ENCODE results near the gene COL13A1.

Gene COL13A1

DNA sequence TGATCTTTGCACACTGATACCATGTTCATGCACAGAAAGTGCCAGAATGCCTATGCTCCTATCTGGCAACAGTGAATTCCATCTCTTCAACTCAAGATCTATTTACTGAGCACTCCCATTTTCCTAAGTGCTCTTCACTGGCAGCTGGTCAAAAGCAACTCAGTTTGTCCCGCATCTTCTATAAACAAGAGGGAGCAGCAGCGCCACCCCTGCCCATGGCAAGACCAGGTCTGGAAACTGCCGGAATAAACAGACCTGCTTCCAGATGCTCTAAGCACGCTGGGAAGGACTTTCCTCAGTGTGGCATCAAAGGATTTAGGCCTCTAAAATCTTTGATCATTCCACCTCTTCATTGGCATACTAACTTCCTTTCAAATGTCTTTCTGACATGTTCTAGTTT lies 146.6 kb downstream of the COL13A1 start:
- H3K4me3 ChIP-seq (ENCODE audit: low read length in 2 of 2), result no peak overlapping the region

DNA sequence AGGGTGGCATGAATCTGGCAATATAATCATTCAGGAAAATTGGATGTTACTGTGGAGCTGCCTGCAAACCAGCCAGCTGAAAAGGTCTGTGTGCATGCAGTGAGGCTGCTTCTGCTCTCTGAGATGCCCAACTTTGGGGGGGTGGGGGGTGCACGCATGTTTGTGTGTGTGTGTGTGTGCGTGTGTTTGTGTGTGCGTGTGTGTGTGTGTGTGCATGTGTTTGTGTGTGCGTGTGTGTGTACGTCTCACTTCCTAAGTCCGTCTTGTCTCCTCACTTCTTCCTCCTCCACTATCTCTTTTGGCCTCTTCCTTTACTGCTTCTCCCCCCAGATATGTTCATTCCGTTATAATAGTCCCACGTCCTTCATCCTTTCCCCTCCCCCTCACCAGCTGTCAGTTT lies 148.1 kb downstream of the COL13A1 start:
- H3K4me1 ChIP-seq (ENCODE audit: control insufficient read depth in 2 of 2, insufficient read depth in 2 of 2, low read length in 2 of 2), result no peaks in the 10 kb centered on the region
- no peaks in the 10 kb centered on the region for H3K36me3 ChIP-seq (ENCODE audit: control insufficient read depth in 2 of 2, insufficient read depth in 2 of 2, low read length in 2 of 2)
- no peak overlapping the region for H3K4me3 ChIP-seq (ENCODE audit: low read length in 2 of 2)
- H3K9ac ChIP-seq (ENCODE audit: low read depth in 1 of 2, low read length in 2 of 2), result no peak overlapping the region
- H3K27ac ChIP-seq (ENCODE audit: low read depth in 2 of 2, low read length in 2 of 2), result no peak overlapping the region
- no peaks in the 10 kb centered on the region for H3K27me3 ChIP-seq (ENCODE audit: control insufficient read depth in 2 of 2, insufficient read depth in 2 of 2, low read length in 2 of 2)
- no peaks in the 10 kb centered on the region for H3K9me3 ChIP-seq (ENCODE audit: control insufficient read depth in 2 of 2, low read length in 2 of 2)

More for the DNA sequence above, 146.6 kb downstream of the COL13A1 start:
- Histone ChIP-seq H3K36me3 (ENCODE audit: control insufficient read depth in 2 of 2, insufficient read depth in 2 of 2, low read length in 2 of 2) (no peaks in the 10 kb centered on the region), H3K9ac (ENCODE audit: low read depth in 1 of 2, low read length in 2 of 2) (no peak overlapping the region), H3K27ac (ENCODE audit: low read depth in 2 of 2, low read length in 2 of 2) (no peak overlapping the region), H3K4me1 (ENCODE audit: control insufficient read depth in 2 of 2, insufficient read depth in 2 of 2, low read length in 2 of 2) (no peaks in the 10 kb centered on the region), H3K9me3 (ENCODE audit: control insufficient read depth in 2 of 2, low read length in 2 of 2) (no peaks in the 10 kb centered on the region), H3K27me3 (ENCODE audit: control insufficient read depth in 2 of 2, insufficient read depth in 2 of 2, low read length in 2 of 2) (no peaks in the 10 kb centered on the region)

DNA sequence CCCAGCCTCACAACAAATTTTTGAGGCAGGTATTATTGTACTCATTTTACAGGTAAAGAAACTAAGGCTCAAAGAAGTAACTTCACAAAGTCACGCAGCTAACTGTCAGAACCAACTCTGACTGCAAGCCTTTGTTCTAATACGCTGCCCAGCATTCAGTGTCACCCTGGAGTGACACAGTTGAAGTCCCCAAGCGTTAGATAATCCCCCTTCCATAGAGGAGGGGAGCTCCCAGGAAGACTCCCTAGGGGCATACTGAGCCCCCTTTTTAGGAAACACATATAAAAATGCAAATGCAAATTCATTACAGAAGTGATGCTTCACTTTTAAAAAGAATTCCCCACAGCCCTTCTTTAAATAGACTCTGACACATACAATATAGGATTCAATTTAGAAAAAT lies 150.0 kb downstream of the COL13A1 start:
- Histone ChIP-seq H3K4me3 (ENCODE audit: low read length in 2 of 2) (no peak overlapping the region), H3K4me1 (ENCODE audit: control insufficient read depth in 2 of 2, insufficient read depth in 2 of 2, low read length in 2 of 2) (no peaks in the 10 kb centered on the region), H3K36me3 (ENCODE audit: control insufficient read depth in 2 of 2, insufficient read depth in 2 of 2, low read length in 2 of 2) (no peaks in the 10 kb centered on the region), H3K9ac (ENCODE audit: low read depth in 1 of 2, low read length in 2 of 2) (no peak overlapping the region), H3K27ac (ENCODE audit: low read depth in 2 of 2, low read length in 2 of 2) (no peak overlapping the region), H3K27me3 (ENCODE audit: control insufficient read depth in 2 of 2, insufficient read depth in 2 of 2, low read length in 2 of 2) (no peaks in the 10 kb centered on the region), H3K9me3 (ENCODE audit: control insufficient read depth in 2 of 2, low read length in 2 of 2) (no peaks in the 10 kb centered on the region)

DNA sequence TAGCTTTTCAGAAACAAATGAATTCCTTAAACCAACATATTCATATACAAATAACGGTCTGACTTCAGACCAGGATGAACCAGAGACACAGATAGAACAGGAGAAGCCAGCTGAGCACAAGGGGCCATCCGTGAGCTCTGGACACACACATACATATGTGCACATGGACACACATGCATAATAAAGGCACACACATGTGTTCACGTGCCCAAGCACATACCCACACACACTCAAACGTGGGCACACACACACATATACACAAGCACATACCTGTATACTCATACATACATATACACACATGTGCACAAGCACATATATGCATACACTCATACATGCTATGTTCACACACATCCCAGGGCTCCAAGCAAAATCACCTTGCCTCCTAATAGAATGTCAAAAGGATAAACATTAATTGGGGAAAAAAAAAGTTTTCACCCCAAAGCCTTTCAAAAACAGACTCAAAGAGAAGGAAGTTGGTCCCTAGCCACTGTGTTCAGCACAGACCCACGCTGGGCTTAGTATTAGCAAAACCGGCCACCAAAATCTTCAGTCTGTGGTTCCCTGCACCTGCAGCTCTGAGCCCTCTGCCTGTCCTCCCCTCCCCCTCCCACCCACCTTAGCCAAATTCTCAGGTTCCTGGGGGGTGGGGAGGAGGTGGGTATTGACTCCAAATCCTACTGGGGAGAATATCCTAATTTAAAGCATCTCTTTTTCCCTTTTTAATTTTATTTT lies 150.5 kb downstream of the COL13A1 start:
- no peak overlapping the region for H3K4me3 ChIP-seq (ENCODE audit: low read length in 2 of 2)
- H3K9ac ChIP-seq (ENCODE audit: low read depth in 1 of 2, low read length in 2 of 2), result no peak overlapping the region
- no peaks in the 10 kb centered on the region for H3K9me3 ChIP-seq (ENCODE audit: control insufficient read depth in 2 of 2, low read length in 2 of 2)
- H3K27me3 ChIP-seq (ENCODE audit: control insufficient read depth in 2 of 2, insufficient read depth in 2 of 2, low read length in 2 of 2), result no peaks in the 10 kb centered on the region
- no peaks in the 10 kb centered on the region for H3K4me1 ChIP-seq (ENCODE audit: control insufficient read depth in 2 of 2, insufficient read depth in 2 of 2, low read length in 2 of 2)
- no peak overlapping the region for H3K27ac ChIP-seq (ENCODE audit: low read depth in 2 of 2, low read length in 2 of 2)
- no peaks in the 10 kb centered on the region for H3K36me3 ChIP-seq (ENCODE audit: control insufficient read depth in 2 of 2, insufficient read depth in 2 of 2, low read length in 2 of 2)

DNA sequence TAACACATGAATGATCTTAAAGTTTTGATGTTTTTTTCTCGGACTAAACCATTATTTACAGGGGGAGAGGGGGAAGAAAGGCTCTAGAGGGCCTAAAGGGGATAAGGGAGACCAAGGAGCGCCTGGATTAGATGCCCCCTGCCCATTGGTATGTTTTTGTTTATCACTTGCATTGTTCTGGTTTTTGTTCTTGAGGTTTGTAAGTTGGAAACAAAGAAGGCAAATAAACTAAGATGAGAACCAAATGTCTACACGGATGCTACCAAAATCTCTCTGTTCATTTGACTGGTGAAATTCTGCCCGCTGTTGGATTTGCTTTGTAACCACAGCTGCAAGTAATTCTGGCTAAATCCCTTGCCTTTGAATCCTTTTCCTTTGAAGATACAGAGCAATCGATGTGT lies 151.1 kb downstream of the COL13A1 start:
- no peaks in the 10 kb centered on the region for H3K9me3 ChIP-seq (ENCODE audit: control insufficient read depth in 2 of 2, low read length in 2 of 2)
- no peak overlapping the region for H3K4me3 ChIP-seq (ENCODE audit: low read length in 2 of 2)
- H3K9ac ChIP-seq (ENCODE audit: low read depth in 1 of 2, low read length in 2 of 2), result no peak overlapping the region
- H3K27ac ChIP-seq (ENCODE audit: low read depth in 2 of 2, low read length in 2 of 2), result no peak overlapping the region
- no peaks in the 10 kb centered on the region for H3K36me3 ChIP-seq (ENCODE audit: control insufficient read depth in 2 of 2, insufficient read depth in 2 of 2, low read length in 2 of 2)
- no peaks in the 10 kb centered on the region for H3K4me1 ChIP-seq (ENCODE audit: control insufficient read depth in 2 of 2, insufficient read depth in 2 of 2, low read length in 2 of 2)
- H3K27me3 ChIP-seq (ENCODE audit: control insufficient read depth in 2 of 2, insufficient read depth in 2 of 2, low read length in 2 of 2), result no peaks in the 10 kb centered on the region

- H3K9ac ChIP-seq (ENCODE audit: low read depth in 1 of 2, low read length in 2 of 2), result no peak overlapping the region
- H3K27ac ChIP-seq (ENCODE audit: low read depth in 2 of 2, low read length in 2 of 2), result no peak overlapping the region
- H3K27me3 ChIP-seq (ENCODE audit: control insufficient read depth in 2 of 2, insufficient read depth in 2 of 2, low read length in 2 of 2), result no peaks in the 10 kb centered on the region
- H3K36me3 ChIP-seq (ENCODE audit: control insufficient read depth in 2 of 2, insufficient read depth in 2 of 2, low read length in 2 of 2), result no peaks in the 10 kb centered on the region
- no peaks in the 10 kb centered on the region for H3K9me3 ChIP-seq (ENCODE audit: control insufficient read depth in 2 of 2, low read length in 2 of 2)
- no peak overlapping the region for H3K4me3 ChIP-seq (ENCODE audit: low read length in 2 of 2)
- H3K4me1 ChIP-seq (ENCODE audit: control insufficient read depth in 2 of 2, insufficient read depth in 2 of 2, low read length in 2 of 2), result no peaks in the 10 kb centered on the region
Observed at GRCh38 chr10:69953851-69954250, 152.1 kb downstream of the COL13A1 start.

GRCh38 chr10:69955211-69955805 lies 153.6 kb downstream of the COL13A1 start:
- Histone ChIP-seq H3K27ac (ENCODE audit: low read depth in 2 of 2, low read length in 2 of 2) (no peak overlapping the region), H3K27me3 (ENCODE audit: control insufficient read depth in 2 of 2, insufficient read depth in 2 of 2, low read length in 2 of 2) (no peaks in the 10 kb centered on the region), H3K4me3 (ENCODE audit: low read length in 2 of 2) (no peak overlapping the region), H3K9ac (ENCODE audit: low read depth in 1 of 2, low read length in 2 of 2) (no peak overlapping the region), H3K9me3 (ENCODE audit: control insufficient read depth in 2 of 2, low read length in 2 of 2) (no peaks in the 10 kb centered on the region), H3K4me1 (ENCODE audit: control insufficient read depth in 2 of 2, insufficient read depth in 2 of 2, low read length in 2 of 2) (no peaks in the 10 kb centered on the region), H3K36me3 (ENCODE audit: control insufficient read depth in 2 of 2, insufficient read depth in 2 of 2, low read length in 2 of 2) (no peaks in the 10 kb centered on the region)

DNA sequence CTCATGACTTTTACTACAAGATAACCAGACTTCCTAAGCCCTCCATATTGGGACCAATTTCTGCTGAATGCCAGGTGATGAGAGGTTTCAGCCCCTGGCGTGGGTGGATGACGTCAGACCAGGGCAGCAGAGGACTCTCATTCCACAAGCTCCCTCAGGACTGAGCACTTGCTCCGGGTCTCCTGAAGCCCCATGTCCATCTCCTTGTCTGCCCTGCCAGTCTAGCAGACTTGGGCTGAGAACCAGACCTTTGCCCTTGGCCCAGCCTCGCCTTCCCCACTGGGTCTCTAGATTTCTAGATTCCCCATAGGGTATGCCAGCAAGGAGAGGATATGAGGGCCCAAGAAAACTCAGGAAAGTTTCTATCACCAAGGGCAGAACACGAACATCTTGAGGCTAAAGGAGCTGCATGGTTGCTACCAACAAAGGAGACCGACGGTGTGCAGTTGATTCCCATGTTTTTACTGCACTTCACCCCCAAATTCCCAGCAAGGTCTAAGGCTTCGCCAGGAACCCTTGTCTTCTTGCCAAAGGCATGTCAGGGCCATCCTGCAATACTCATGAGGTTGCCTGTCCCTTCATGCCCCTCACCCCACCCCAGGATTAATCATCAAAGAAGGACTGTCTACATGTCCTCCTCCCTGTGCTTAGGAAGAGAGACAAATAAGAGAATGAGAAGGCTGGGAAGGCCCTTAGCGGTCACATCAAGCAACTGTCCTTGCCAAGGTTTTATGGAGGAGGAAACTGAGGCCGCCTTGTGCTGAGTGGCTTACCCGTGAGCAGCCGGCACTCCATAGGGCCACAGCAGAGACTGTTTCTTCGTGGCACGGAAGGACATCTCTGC lies 154.4 kb downstream of the COL13A1 start:
- no peak overlapping the region for H3K27ac ChIP-seq (ENCODE audit: low read depth in 2 of 2, low read length in 2 of 2)
- no peaks in the 10 kb centered on the region for H3K9me3 ChIP-seq (ENCODE audit: control insufficient read depth in 2 of 2, low read length in 2 of 2)
- no peaks in the 10 kb centered on the region for H3K36me3 ChIP-seq (ENCODE audit: control insufficient read depth in 2 of 2, insufficient read depth in 2 of 2, low read length in 2 of 2)
- H3K4me1 ChIP-seq (ENCODE audit: control insufficient read depth in 2 of 2, insufficient read depth in 2 of 2, low read length in 2 of 2), result peaks cover 6% of the 10 kb centered on the region in 2 donors
- no peaks in the 10 kb centered on the region for H3K27me3 ChIP-seq (ENCODE audit: control insufficient read depth in 2 of 2, insufficient read depth in 2 of 2, low read length in 2 of 2)
- H3K9ac ChIP-seq (ENCODE audit: low read depth in 1 of 2, low read length in 2 of 2), result no peak overlapping the region
- H3K4me3 ChIP-seq (ENCODE audit: low read length in 2 of 2), result no peak overlapping the region

DNA sequence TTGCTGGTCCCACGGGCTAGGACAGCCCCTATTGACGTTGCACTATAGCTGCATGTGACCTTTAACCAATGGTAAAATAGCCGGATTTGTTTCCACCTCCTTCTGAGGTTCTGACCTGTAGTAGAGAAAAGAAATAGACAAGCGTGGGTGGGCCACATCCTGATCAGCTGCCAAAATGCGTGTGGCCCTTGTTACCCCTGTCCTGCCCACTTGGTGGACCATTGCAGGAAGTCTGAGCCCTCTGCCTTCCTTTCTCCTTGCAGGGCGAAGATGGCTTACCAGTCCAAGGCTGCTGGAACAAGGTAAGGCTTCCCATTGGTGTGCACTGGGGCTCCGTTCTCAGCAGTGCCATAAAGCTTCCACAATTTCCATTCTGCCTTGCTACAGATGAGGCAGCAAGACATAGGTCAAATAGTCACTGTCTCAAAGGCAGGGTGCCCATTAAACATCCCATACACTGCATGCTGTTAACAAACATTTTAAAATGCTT lies 155.1 kb downstream of the COL13A1 start:
- no peaks in the 10 kb centered on the region for H3K9me3 ChIP-seq (ENCODE audit: control insufficient read depth in 2 of 2, low read length in 2 of 2)
- H3K27ac ChIP-seq (ENCODE audit: low read depth in 2 of 2, low read length in 2 of 2), result no peak overlapping the region
- H3K27me3 ChIP-seq (ENCODE audit: control insufficient read depth in 2 of 2, insufficient read depth in 2 of 2, low read length in 2 of 2), result no peaks in the 10 kb centered on the region
- peaks cover 10 to 12% of the 10 kb centered on the region in 2 donors for H3K4me1 ChIP-seq (ENCODE audit: control insufficient read depth in 2 of 2, insufficient read depth in 2 of 2, low read length in 2 of 2)
- H3K4me3 ChIP-seq (ENCODE audit: low read length in 2 of 2), result no peak overlapping the region
- H3K9ac ChIP-seq (ENCODE audit: low read depth in 1 of 2, low read length in 2 of 2), result no peak overlapping the region
- no peaks in the 10 kb centered on the region for H3K36me3 ChIP-seq (ENCODE audit: control insufficient read depth in 2 of 2, insufficient read depth in 2 of 2, low read length in 2 of 2)
